ENCODE data around the gene LCA5.
"Not testable (repeated sequence)": the region's sequence is repeated elsewhere in the genome, so short reads cannot be mapped to it uniquely, and the experiment has no call there.

LCA5 gene

DNA sequence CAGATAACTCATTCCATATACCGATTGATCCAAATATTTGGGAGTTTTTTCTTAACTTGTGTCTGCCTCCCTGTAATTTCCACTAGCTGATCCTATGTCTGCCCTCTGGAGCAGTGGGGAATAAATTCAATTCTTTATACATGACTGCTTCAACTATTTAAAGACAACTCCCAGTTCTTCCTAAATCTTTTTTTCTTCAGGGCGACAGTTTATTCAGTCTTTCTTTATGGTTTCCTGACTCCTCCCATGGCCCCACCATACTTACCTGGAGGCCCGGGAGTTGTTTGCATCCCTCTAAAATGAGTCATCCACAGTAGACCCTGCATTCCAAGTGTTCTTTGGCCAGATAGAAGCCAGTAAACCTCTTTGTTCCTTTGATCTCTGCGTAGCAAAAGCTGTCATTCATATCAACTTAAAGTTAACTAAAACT is 73.6 kb downstream of the LCA5 start:
- DNase-seq: no peak

DNA sequence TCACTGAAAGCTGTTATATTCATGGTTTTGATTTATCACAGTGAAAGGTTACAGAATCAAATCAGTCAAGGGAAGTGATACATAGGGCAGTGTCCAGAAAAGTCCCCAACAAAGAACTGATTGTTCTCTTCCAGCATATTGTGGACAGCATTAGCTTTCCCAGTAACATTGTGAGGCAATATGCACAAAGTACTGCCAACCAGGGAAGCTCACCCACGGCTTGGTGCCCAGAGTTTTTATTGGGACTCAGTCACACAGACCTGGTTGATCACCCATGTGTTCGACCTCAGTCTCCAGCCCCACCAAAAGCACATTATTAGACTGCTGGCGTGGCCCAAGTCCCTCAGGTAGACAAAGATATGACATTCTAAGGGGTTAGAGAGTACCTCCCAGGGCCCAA is 76.0 kb downstream of the LCA5 start:
- no peak for DNase-seq

- no peak for DNase-seq
These were observed 81.8 kb downstream of the LCA5 start for GRCh38 chr6:79455446-79455845.

- peak; percentile 25 to 27 for DNase-seq
These were observed 83.6 kb downstream of the LCA5 start for GRCh38 chr6:79453558-79454042.

- no peak for DNase-seq
These were observed 86.2 kb downstream of the LCA5 start for GRCh38 chr6:79450984-79451383.

DNA sequence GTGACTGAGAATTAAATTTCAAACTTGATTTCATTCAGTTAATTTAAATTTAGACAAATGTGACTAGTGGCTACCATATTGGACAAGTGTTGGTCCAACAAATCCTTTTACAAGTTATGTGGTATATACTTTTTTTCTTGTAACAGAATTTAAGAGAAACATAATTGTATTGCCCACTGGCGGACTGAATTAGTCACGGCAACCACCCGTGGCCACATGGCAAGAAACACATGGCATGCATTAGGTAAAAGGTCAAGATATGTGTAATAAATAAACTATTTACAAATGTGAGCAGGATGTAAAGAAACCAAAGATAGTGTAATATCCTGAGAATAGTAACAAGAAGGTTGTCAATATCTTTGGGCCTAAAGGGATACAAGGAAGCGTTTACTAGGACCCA is 91.2 kb downstream of the LCA5 start:
- no peak for DNase-seq

GRCh38 chr6:79443876-79444275 is 93.4 kb downstream of the LCA5 start:
- DNase-seq: not testable (repeated sequence)

GRCh38 chr6:79441192-79441591 is 96.0 kb downstream of the LCA5 start:
- DNase-seq: no peak

DNA sequence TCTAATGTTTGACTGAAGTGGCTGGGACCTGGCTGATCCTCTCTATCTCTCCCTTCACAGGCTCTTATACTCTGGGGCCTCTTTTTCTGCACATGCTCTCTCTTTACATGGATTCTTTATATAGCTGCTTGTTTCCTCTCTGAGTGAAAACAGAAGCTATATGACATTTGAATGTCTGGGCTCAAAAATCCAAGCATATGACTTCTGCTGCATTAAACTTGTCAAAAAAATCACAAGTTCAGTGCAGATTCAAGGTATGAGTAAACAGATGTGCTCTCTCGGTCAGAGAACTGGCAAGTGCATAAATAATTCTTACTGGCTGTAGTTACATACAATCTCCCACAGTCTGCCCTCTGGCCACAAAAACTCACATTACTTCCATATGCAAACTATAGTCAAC is 96.6 kb downstream of the LCA5 start:
- no peak for DNase-seq

- no peak for DNase-seq
These were observed 99.2 kb downstream of the LCA5 start for GRCh38 chr6:79438030-79438429.

DNA sequence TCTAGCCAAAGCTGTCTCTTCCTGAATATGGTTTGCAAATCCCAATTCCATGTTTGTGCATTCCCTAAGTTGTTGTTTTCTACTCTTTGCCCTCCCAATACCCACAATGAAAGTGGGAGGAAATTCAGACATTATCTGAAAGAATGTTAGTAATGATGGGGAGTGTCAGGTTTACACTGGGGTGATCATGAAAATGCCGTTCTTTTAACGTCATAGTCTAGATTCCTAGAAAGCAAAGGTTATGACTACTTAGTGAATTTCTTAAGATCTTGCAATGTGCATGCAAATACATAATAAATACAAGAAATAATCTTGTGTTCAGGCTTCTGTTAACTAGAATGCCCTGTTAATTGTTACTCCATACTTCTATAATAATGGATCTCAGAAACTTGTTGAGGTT is 101.0 kb downstream of the LCA5 start:
- no peak for DNase-seq

- DNase-seq: no peak
These were observed 101.5 kb downstream of the LCA5 start for GRCh38 chr6:79435746-79436145.

All from AML-193 (cell line).